Progenitor cell of endocrine pancreas (in vitro differentiated cells): Measurements from ENCODE around the gene KCNMA1. TPM values are rescaled to one million over a fixed set of nuclear protein-coding genes. Genes with fewer than 3 reads are reported as not detected.

Source experiments
- DNase-seq: peaks from one replicate; pipeline ENCODE4 v3.0.0; 2021; ENCODE audit warnings: low spot score; ENCODE audit not compliant: unreplicated experiment
- H3K27ac Mint-ChIP-seq: 2 replicates; pipeline ENCODE4 v1.8.0; 2021; ENCODE audit warnings: mild to moderate bottlenecking, moderate library complexity, mixed read lengths
- H3K27me3 Mint-ChIP-seq: 2 replicates; pipeline ENCODE4 v1.8.0; 2021; ENCODE audit warnings: mixed read lengths
- H3K36me3 Mint-ChIP-seq: 2 replicates; pipeline ENCODE4 v1.8.0; 2022; ENCODE audit warnings: mixed read lengths; ENCODE audit not compliant: insufficient read depth
- H3K4me1 Mint-ChIP-seq: 2 replicates; pipeline ENCODE4 v1.8.0; 2021; ENCODE audit warnings: low read depth, mixed read lengths
- H3K4me3 Mint-ChIP-seq: 2 replicates; pipeline ENCODE4 v1.8.0; 2021; ENCODE audit warnings: low read depth, mild to moderate bottlenecking, moderate library complexity, mixed read lengths
- H3K9me3 Mint-ChIP-seq: 2 replicates; pipeline ENCODE4 v1.8.0; 2021; ENCODE audit warnings: low read depth, mixed read lengths
- CTCF ChIP-seq: fragments of 200-600 bp; sonication (generic); IDR thresholded peaks from one replicate; pipeline ENCODE4 v1.5.0; 2021; ENCODE audit warnings: antibody characterized with exemption, mild to moderate bottlenecking; ENCODE audit not compliant: unreplicated experiment
- total RNA-seq: library from RNA; stranded (reverse); gene quantifications from 2 replicates; pipeline ENCODE4 v1.2.1, GENCODE V29; 2021

The KCNMA1 gene
- total RNA-seq, 1 donor from 2014 or later, result 5.8 TPM

DNA sequence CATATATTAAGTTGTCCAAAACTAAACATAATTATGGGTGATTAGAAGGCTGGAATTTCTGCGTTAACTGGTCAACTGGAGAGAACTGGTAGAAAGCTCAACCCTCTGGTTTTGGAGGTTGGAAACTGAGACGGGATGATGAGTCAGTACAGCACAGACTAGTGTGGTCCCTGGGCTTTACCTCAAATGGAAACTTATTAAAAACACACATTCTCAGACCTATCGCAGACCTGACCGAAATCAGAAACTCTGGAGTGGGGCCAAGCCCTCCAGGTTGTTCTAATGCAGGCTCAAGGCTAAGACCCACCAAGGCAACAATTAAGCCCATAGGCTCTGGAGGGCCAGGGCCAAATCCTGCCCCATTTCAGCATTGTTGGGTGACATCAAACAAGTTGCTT, 136.9 kb downstream of the KCNMA1 start:
- peaks cover 5% of the 10 kb centered on the region for H3K4me1 Mint-ChIP-seq
- no peak overlapping the region for H3K4me3 Mint-ChIP-seq
- no peak overlapping the region for H3K27ac Mint-ChIP-seq

DNA sequence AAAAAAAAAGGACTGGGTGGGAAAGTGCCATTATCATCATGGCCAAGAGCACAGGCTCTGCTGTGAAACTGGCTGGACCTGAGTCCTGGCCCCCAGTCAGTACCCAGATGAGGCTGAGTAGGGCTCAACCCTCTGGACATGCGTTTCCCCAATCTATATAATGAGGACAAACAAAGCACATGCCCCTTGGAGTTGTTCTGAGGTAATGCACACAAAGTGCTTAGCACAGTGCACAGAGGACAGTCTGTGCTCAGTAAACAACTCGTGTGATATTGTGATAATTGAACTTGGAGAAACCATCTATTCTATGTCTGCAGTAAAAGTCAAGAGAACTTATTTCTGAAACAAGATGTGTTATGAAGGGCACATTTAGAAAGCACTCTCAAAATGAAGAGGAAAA, 138.8 kb downstream of the KCNMA1 start:
- H3K4me3 Mint-ChIP-seq, result no peak overlapping the region
- H3K9me3 Mint-ChIP-seq, result no peaks in the 10 kb centered on the region
- H3K27ac Mint-ChIP-seq, result no peak overlapping the region
- TF ChIP-seq CTCF, result no peak
- H3K4me1 Mint-ChIP-seq, result peaks cover 5% of the 10 kb centered on the region
- H3K27me3 Mint-ChIP-seq, result peaks cover 22% of the 10 kb centered on the region
- DNase-seq, result no peak
- no peaks in the 10 kb centered on the region for H3K36me3 Mint-ChIP-seq

More for the DNA sequence above, 136.9 kb downstream of the KCNMA1 start:
- no peak for TF ChIP-seq CTCF
- DNase-seq, result no peak
- Mint-ChIP-seq H3K36me3 (no peaks in the 10 kb centered on the region), H3K9me3 (no peaks in the 10 kb centered on the region), H3K27me3 (peaks cover 24% of the 10 kb centered on the region)

DNA sequence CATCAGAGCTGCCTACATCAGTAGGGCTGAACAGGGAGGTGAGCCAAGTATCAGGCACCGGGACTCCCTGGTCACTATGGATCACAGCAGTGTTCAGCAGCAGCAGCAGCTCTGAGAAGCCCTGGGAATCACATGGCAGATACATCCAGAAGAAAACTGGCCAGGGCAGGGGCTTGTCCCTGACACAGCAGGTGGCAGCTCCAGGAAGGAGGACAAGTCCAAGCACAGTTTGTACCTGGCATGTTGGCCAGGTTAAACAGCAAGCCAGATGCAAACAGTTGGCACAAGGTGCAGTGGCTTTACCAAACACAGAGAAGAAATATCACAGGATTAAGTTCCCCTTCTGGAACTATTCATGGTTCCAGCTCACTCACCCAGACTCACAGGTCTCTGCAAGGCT, 139.4 kb downstream of the KCNMA1 start:
- no peak overlapping the region for H3K27ac Mint-ChIP-seq
- no peak overlapping the region for H3K4me3 Mint-ChIP-seq
- H3K9me3 Mint-ChIP-seq, result no peaks in the 10 kb centered on the region
- peaks cover 5% of the 10 kb centered on the region for H3K4me1 Mint-ChIP-seq
- TF ChIP-seq CTCF, result no peak
- DNase-seq, result no peak
- peaks cover 21% of the 10 kb centered on the region for H3K27me3 Mint-ChIP-seq
- H3K36me3 Mint-ChIP-seq, result no peaks in the 10 kb centered on the region

DNA sequence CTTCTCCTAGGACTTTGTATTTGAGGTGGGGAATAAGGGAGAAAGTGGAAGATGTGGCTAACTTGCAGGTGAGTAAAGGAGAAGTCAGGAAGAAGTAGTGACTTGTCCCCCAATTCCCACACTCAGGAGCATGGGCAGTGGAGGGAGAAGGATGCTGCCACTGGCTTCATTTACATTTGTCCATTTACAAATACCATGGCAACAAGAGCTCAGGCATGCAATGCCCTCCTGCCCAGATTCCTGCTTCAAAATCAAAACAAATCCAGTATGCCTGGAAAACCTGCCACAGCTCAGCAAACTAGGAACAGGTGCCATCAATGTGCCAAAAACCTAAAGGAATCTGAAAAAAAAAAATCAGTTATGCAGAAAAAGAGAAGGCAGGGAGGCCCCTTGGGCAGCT, 139.9 kb downstream of the KCNMA1 start:
- Mint-ChIP-seq H3K27ac (no peak overlapping the region), H3K4me1 (peaks cover 5% of the 10 kb centered on the region)
- TF ChIP-seq CTCF, result no peak

GRCh38 chr10:77496941-77497420, 140.6 kb downstream of the KCNMA1 start:
- peaks cover 5% of the 10 kb centered on the region for H3K4me1 Mint-ChIP-seq
- peaks cover 17% of the 10 kb centered on the region for H3K27me3 Mint-ChIP-seq
- no peak overlapping the region for H3K4me3 Mint-ChIP-seq
- no peak for TF ChIP-seq CTCF
- DNase-seq, result no peak
- H3K9me3 Mint-ChIP-seq, result no peaks in the 10 kb centered on the region
- no peak overlapping the region for H3K27ac Mint-ChIP-seq
- no peaks in the 10 kb centered on the region for H3K36me3 Mint-ChIP-seq

More for the DNA sequence above, 139.9 kb downstream of the KCNMA1 start:
- Mint-ChIP-seq H3K27me3 (peaks cover 21% of the 10 kb centered on the region), H3K36me3 (no peaks in the 10 kb centered on the region), H3K4me3 (no peak overlapping the region), H3K9me3 (no peaks in the 10 kb centered on the region)
- no peak for DNase-seq
